CD8-positive, alpha-beta memory T cell (primary cell): ENCODE data around the gene ATP5F1C. TPM values are rescaled to one million over a fixed set of nuclear protein-coding genes. Genes with fewer than 3 reads are reported as not detected.
A peak's percentile ranks its signal among the peaks of the same experiment; 100 is the strongest.
"Not testable (repeated sequence)": the region's sequence is repeated elsewhere in the genome, so short reads cannot be mapped to it uniquely, and the experiment has no call there.

Experiments used
- CTCF ChIA-PET: fragments of 350-600 bp; sonication (Branson Sonifier 250); formaldehyde crosslinking; loops from one replicate; lab custom pipeline; 2021; ENCODE audit warnings: antibody characterized with exemption; lab: Charles Lee
- POLR2A ChIA-PET: fragments of 350-600 bp; sonication (Branson Sonifier 250); formaldehyde crosslinking; loops from one replicate; lab custom pipeline; 2021; ENCODE audit warnings: antibody characterized with exemption; lab: Charles Lee
- DNase-seq, 5 donors: peaks; one replicate each; pipeline versions ENCODE4 v3.0.0 to v3.0.0-alpha.2; 2020 to 2022; ENCODE audit warnings: mixed read lengths in 1 of 5
- H3K27ac ChIP-seq: one replicate; pipeline ENCODE4 v1.7.0; 2013; ENCODE audit warnings: low read depth, mild to moderate bottlenecking, low read length, moderate library complexity
- H3K27me3 ChIP-seq: 2 replicates; pipeline ENCODE4 v1.7.0; 2013; ENCODE audit warnings: low read length, mild to moderate bottlenecking; ENCODE audit not compliant: insufficient read depth, poor library complexity, severe bottlenecking
- H3K36me3 ChIP-seq: 2 replicates; pipeline ENCODE4 v1.7.0; 2013; ENCODE audit warnings: mild to moderate bottlenecking, low read length, moderate library complexity; ENCODE audit not compliant: insufficient read depth
- H3K4me1 ChIP-seq: 2 replicates; pipeline ENCODE4 v1.7.0; 2013; ENCODE audit warnings: mild to moderate bottlenecking, low read length, moderate library complexity; ENCODE audit not compliant: insufficient read depth
- H3K4me3 ChIP-seq: 2 replicates; pipeline ENCODE4 v1.7.0; 2013; ENCODE audit warnings: mild to moderate bottlenecking, low read length
- H3K9me3 ChIP-seq: 2 replicates; pipeline ENCODE4 v1.7.0; 2013; ENCODE audit warnings: mild to moderate bottlenecking, low read length
- H3K27ac Mint-ChIP-seq, 8 donors: one replicate each; pipeline ENCODE4 v1.8.0; 2020 to 2021; ENCODE audit warnings: mixed read lengths in 8 of 8, mild to moderate bottlenecking in 6 of 8, inconsistent platforms in 3 of 8, moderate library complexity in 3 of 8
- H3K27me3 Mint-ChIP-seq, 2 donors: one replicate each; pipeline ENCODE4 v1.8.0; 2020 to 2021; ENCODE audit warnings: mixed read lengths in 2 of 2, mild to moderate bottlenecking in 1 of 2, moderate library complexity in 1 of 2
- H3K36me3 Mint-ChIP-seq, 3 donors: one replicate each; pipeline ENCODE4 v1.8.0; 2020 to 2021; ENCODE audit warnings: mixed read lengths in 3 of 3, inconsistent platforms in 1 of 3, mild to moderate bottlenecking in 1 of 3
- H3K4me1 Mint-ChIP-seq, 3 donors: one replicate each; pipeline ENCODE4 v1.8.0; 2020 to 2021; ENCODE audit warnings: mixed read lengths in 3 of 3, inconsistent platforms in 1 of 3, mild to moderate bottlenecking in 1 of 3
- H3K4me3 Mint-ChIP-seq, 7 donors: one replicate each; pipeline ENCODE4 v1.8.0; 2020 to 2021; ENCODE audit warnings: mixed read lengths in 7 of 7, mild to moderate bottlenecking in 6 of 7, moderate library complexity in 4 of 7, inconsistent platforms in 2 of 7
- H3K9me3 Mint-ChIP-seq, 5 donors: one replicate each; pipeline ENCODE4 v1.8.0; 2020 to 2022; ENCODE audit warnings: mixed read lengths in 5 of 5, mild to moderate bottlenecking in 3 of 5, moderate library complexity in 2 of 5, inconsistent platforms in 1 of 5
- polyA plus RNA-seq: library from polyadenylated mRNA; unstranded; fragments of 300-500 nt; fragmentation: Illumina TruSeq; gene quantifications from one replicate; pipeline ENCODE4 v1.2.3, GENCODE V29; 2021
- total RNA-seq, 2 experiments: library from RNA; stranded (reverse); gene quantifications; one replicate each; pipeline ENCODE4 v1.2.3, GENCODE V29; 2021

ATP5F1C gene
- total and polyA plus RNA-seq, 3 experiments from 2014 or later: 272 to 370 (median 309) TPM

GRCh38 chr10:7756360-7756992, 31.5 kb upstream of the ATP5F1C start:
- Mint-ChIP-seq H3K9me3 (no peaks in the 10 kb centered on the region), H3K4me1 (no peaks in the 10 kb centered on the region), H3K36me3 (peaks cover 22 to 84% (median 41%) of the 10 kb centered on the region in 3 donors), H3K27ac (no peak overlapping the region), H3K4me3 (no peak overlapping the region), H3K27me3 (no peaks in the 10 kb centered on the region)
- ChIA-PET CTCF (interaction anchor here (1.1 kb wide), 1 partner anchor 69 kb away, joined by 3 read pairs; no protein-coding TSS in a partner anchor), POLR2A (no interaction called here)
- peaks cover 34% of the 10 kb centered on the region for H3K36me3 ChIP-seq
- no peak overlapping the region for H3K27ac ChIP-seq
- no peak overlapping the region for H3K4me3 ChIP-seq
- H3K4me1 ChIP-seq: no peaks in the 10 kb centered on the region
- H3K9me3 ChIP-seq: no peaks in the 10 kb centered on the region
- no peaks in the 10 kb centered on the region for H3K27me3 ChIP-seq
- DNase-seq: peak in 1 of 5 donors; percentile 4

GRCh38 chr10:7763929-7764328, 24.0 kb upstream of the ATP5F1C start:
- ChIA-PET CTCF (no interaction called here), POLR2A (no interaction called here)
- Histone ChIP-seq H3K27ac (no peak overlapping the region), H3K4me1 (no peaks in the 10 kb centered on the region), H3K27me3 (no peaks in the 10 kb centered on the region), H3K9me3 (no peaks in the 10 kb centered on the region), H3K4me3 (no peak overlapping the region), H3K36me3 (peaks cover 43% of the 10 kb centered on the region)
- Mint-ChIP-seq H3K27me3 (no peaks in the 10 kb centered on the region), H3K9me3 (no peaks in the 10 kb centered on the region), H3K36me3 (peaks cover 8 to 83% (median 27%) of the 10 kb centered on the region in 3 donors), H3K4me3 (no peak overlapping the region), H3K27ac (peak overlapping the region in 1 of 8 donors; percentile 57), H3K4me1 (no peaks in the 10 kb centered on the region)
- no peak for DNase-seq

- Histone ChIP-seq H3K4me3 (no peak overlapping the region), H3K9me3 (no peaks in the 10 kb centered on the region), H3K27ac (no peak overlapping the region), H3K27me3 (no peaks in the 10 kb centered on the region), H3K4me1 (no peaks in the 10 kb centered on the region), H3K36me3 (peaks cover 31% of the 10 kb centered on the region)
- ChIA-PET POLR2A (no interaction called here), CTCF (no interaction called here)
- no peaks in the 10 kb centered on the region for H3K4me1 Mint-ChIP-seq
- H3K36me3 Mint-ChIP-seq: peaks cover 4 to 86% (median 24%) of the 10 kb centered on the region in 3 donors
- no peak for DNase-seq
- no peaks in the 10 kb centered on the region for H3K27me3 Mint-ChIP-seq
- H3K9me3 Mint-ChIP-seq: no peaks in the 10 kb centered on the region
- peak overlapping the region in 1 of 8 donors; percentile 73 for H3K27ac Mint-ChIP-seq
- no peak overlapping the region for H3K4me3 Mint-ChIP-seq
These were observed 21.7 kb upstream of the ATP5F1C start for GRCh38 chr10:7766241-7766640.

- no peaks in the 10 kb centered on the region for H3K27me3 ChIP-seq
- H3K9me3 Mint-ChIP-seq: no peaks in the 10 kb centered on the region
- peaks cover 0 to 1% of the 10 kb centered on the region in 2 donors for H3K27me3 Mint-ChIP-seq
- DNase-seq: no peak
- no peak overlapping the region for H3K4me3 Mint-ChIP-seq
- H3K36me3 ChIP-seq: peaks cover 29% of the 10 kb centered on the region
- no peaks in the 10 kb centered on the region for H3K4me1 Mint-ChIP-seq
- POLR2A ChIA-PET: no interaction called here
- H3K36me3 Mint-ChIP-seq: peaks cover 4 to 84% (median 24%) of the 10 kb centered on the region in 3 donors
- CTCF ChIA-PET: no interaction called here
- no peak overlapping the region for H3K4me3 ChIP-seq
- H3K27ac ChIP-seq: no peak overlapping the region
- H3K4me1 ChIP-seq: no peaks in the 10 kb centered on the region
- peak overlapping the region in 1 of 8 donors; percentile 88 for H3K27ac Mint-ChIP-seq
- no peaks in the 10 kb centered on the region for H3K9me3 ChIP-seq
These were observed 20.8 kb upstream of the ATP5F1C start for GRCh38 chr10:7767209-7767608.

- ChIA-PET CTCF (no interaction called here), POLR2A (no interaction called here)
- Histone ChIP-seq H3K36me3 (peaks cover 33% of the 10 kb centered on the region), H3K27ac (no peak overlapping the region), H3K27me3 (no peaks in the 10 kb centered on the region), H3K4me3 (no peak overlapping the region), H3K4me1 (no peaks in the 10 kb centered on the region), H3K9me3 (no peaks in the 10 kb centered on the region)
- H3K27ac Mint-ChIP-seq: no peak overlapping the region
- no peak for DNase-seq
- peaks cover 0 to 1% of the 10 kb centered on the region in 2 donors for H3K27me3 Mint-ChIP-seq
- no peaks in the 10 kb centered on the region for H3K4me1 Mint-ChIP-seq
- H3K36me3 Mint-ChIP-seq: peaks cover 0 to 84% (median 24%) of the 10 kb centered on the region in 3 donors
- no peaks in the 10 kb centered on the region for H3K9me3 Mint-ChIP-seq
- H3K4me3 Mint-ChIP-seq: no peak overlapping the region
These were observed 19.6 kb upstream of the ATP5F1C start for GRCh38 chr10:7768417-7768816.

DNA sequence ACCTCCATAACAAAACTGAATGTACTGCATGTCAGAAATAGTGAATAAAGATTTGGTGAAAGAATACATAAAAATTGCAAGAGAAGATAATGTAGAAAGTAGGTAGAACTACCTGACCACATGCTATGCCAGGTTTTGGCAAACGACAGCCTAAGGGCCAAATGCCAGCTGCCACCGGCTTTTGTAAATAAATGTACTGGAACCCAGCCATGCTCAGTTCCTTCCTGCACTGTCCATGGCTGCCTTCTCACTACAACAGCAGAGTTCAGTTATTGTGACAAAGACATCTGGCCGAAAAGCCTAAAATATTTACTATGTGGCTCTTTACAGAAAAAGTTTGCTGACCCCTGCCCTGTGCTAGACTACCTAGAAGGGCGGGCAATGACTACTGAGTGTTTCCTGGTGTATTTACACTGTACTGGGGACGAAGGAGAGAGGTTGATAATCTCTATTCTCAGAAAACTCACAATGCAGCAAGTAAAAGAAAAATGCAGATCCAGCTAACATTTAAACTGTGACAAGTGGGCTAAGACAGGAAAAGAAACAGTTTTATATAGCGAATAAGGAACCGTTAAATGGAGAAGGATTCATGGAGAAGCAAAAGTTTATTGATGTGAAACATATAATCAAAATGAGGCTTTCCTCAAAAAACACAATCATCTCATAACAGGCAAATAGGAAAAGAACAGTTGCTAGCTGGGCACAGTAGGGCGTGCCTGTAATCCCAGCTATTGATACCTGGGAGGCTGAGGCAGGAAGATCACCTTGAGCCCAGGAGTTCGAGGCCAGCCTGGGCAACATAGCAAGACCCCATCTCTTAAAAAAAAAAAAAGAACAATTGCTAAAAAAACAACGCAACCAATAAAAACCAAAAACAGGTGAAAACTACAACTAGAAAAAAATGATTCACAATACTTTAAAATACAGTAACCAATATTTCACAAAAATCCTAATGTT, 13.9 kb upstream of the ATP5F1C start:
- Mint-ChIP-seq H3K4me1 (peaks cover 0 to 2% (median 0%) of the 10 kb centered on the region in 3 donors), H3K36me3 (peaks cover 10 to 83% (median 27%) of the 10 kb centered on the region in 3 donors), H3K9me3 (no peaks in the 10 kb centered on the region), H3K4me3 (no peak overlapping the region), H3K27me3 (peaks cover 0 to 1% of the 10 kb centered on the region in 2 donors), H3K27ac (peak overlapping the region in 1 of 8 donors; percentile 29)
- Histone ChIP-seq H3K27me3 (no peaks in the 10 kb centered on the region), H3K4me1 (no peaks in the 10 kb centered on the region), H3K4me3 (no peak overlapping the region), H3K27ac (no peak overlapping the region), H3K9me3 (no peaks in the 10 kb centered on the region), H3K36me3 (peaks cover 18% of the 10 kb centered on the region)
- no peak for DNase-seq
- ChIA-PET CTCF (no interaction called here), POLR2A (no interaction called here)

GRCh38 chr10:7776777-7777176, 11.2 kb upstream of the ATP5F1C start:
- Mint-ChIP-seq H3K4me1 (peaks cover 6 to 7% (median 6%) of the 10 kb centered on the region in 3 donors), H3K27me3 (peaks cover 0 to under 1% of the 10 kb centered on the region in 2 donors), H3K36me3 (peaks cover 14 to 81% (median 32%) of the 10 kb centered on the region in 3 donors), H3K9me3 (no peaks in the 10 kb centered on the region), H3K27ac (no peak overlapping the region), H3K4me3 (no peak overlapping the region)
- POLR2A ChIA-PET: interaction anchor here (0.6 to 0.7 kb wide), 2 partner anchors 11 to 34 kb away, joined by 3 to 7 read pairs; partner anchors contain the start of genes ATP5F1C and KIN
- CTCF ChIA-PET: interaction anchor here (0.6 kb wide), 1 partner anchor 751 kb away, joined by 3 read pairs; no protein-coding TSS in a partner anchor
- Histone ChIP-seq H3K27ac (no peak overlapping the region), H3K36me3 (peaks cover 28% of the 10 kb centered on the region), H3K9me3 (no peaks in the 10 kb centered on the region), H3K27me3 (no peaks in the 10 kb centered on the region), H3K4me3 (no peak overlapping the region), H3K4me1 (no peaks in the 10 kb centered on the region)
- no peak for DNase-seq

DNA sequence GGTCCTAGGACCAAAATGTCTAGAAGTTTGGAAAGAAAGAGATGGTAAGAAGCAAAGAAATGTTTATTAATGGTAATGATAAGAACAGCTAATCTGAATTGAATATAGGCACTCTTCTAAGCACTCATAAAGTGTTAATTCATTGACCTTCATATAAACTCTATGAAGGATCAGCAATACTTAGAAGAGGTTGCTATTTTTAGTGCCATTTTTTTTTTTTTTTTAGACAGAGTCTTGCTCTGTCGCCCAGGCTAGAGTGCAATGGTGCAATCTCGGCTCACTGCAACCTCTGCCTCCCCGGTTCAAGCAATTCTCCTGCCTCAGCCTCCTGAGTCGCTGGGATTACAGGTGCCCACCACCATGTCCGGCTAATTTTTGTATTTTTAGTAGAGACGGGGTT, 5.8 kb upstream of the ATP5F1C start:
- peaks cover 15% of the 10 kb centered on the region for H3K36me3 ChIP-seq
- H3K9me3 Mint-ChIP-seq, H3K27ac Mint-ChIP-seq, H3K27me3 ChIP-seq, H3K4me3 ChIP-seq, CTCF ChIA-PET, H3K27ac ChIP-seq, H3K27me3 Mint-ChIP-seq, DNase-seq, H3K4me3 Mint-ChIP-seq, H3K9me3 ChIP-seq, POLR2A ChIA-PET: not testable (repeated sequence)
- Mint-ChIP-seq H3K36me3 (peaks cover 8 to 51% (median 22%) of the 10 kb centered on the region in 3 donors), H3K4me1 (peaks cover 32 to 35% (median 33%) of the 10 kb centered on the region in 3 donors)
- peaks cover 10% of the 10 kb centered on the region for H3K4me1 ChIP-seq
